ENCODE data around the gene FGF12. TPM values are rescaled to one million over a fixed set of nuclear protein-coding genes. Genes with fewer than 3 reads are reported as not detected.

The FGF12 gene
- total and polyA plus RNA-seq, 2 donors (not counting 1 experiment from before 2014, with no cell fraction given) = 0.17 TPM; not detected in 1

GRCh38 chr3:192710366-192710765, 17.0 kb downstream of the FGF12 start:
- no peak overlapping the region for H2AFZ ChIP-seq (ENCODE audit: low read length)

DNA sequence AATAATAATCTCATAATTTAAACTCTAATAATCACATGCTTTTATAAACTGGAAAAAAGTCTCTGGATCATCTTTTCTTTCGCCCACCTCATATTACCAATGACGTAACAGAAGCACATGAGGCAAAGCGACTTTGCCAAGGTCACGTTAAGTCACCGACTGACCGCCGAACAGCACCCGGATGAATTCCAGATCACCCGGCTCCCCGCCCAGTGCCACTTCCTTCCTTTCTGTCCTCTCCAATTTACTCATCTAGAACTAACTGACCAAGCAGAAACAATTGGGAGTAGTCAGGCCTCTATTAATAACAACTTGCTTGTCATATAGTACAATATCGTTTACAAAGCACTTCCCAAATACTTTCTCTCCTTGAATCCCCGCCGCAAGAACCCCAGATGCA, 21.1 kb downstream of the FGF12 start:
- Histone ChIP-seq H3K9ac (ENCODE audit: insufficient read depth, low read length) (no peak overlapping the region), H3K79me2 (ENCODE audit: control insufficient read depth, insufficient read depth, low read length) (no peaks in the 10 kb centered on the region), H2AFZ (ENCODE audit: low read length) (no peak overlapping the region), H4K20me1 (ENCODE audit: control insufficient read depth, extremely low read depth, insufficient read depth, low read length) (no peaks in the 10 kb centered on the region), H3K36me3 (ENCODE audit: control insufficient read depth, insufficient read depth, low read length) (no peaks in the 10 kb centered on the region), H3K4me3 (replicated peaks in 1 of 4; ENCODE audit: control extremely low read depth in 1 of 4, insufficient read depth in 1 of 4, low read depth in 3 of 4, low read length in 4 of 4) (no peak overlapping the region), H3K4me2 (ENCODE audit: extremely low read depth, insufficient read depth, low read length) (no peak overlapping the region), H3K4me1 (ENCODE audit: control insufficient read depth, extremely low read depth, insufficient read depth, low read length) (no peaks in the 10 kb centered on the region), H3K9me3 (ENCODE audit: control insufficient read depth, insufficient read depth, low read depth, low read length) (no peaks in the 10 kb centered on the region), H3K27ac (ENCODE audit: insufficient read depth, low read length) (no peak overlapping the region), H3K27me3 (ENCODE audit: control insufficient read depth, insufficient read depth, low read length) (no peaks in the 10 kb centered on the region)
- TF ChIP-seq CTCF (conservative IDR thresholded peaks at IDR 0.05 in 1 of 2, IDR thresholded peaks at IDR 0.05 in 1 of 2; ENCODE audit: low read depth in 1 of 2, low read length in 2 of 2) (no peak), EZH2 (IDR thresholded peaks at IDR 0.05; ENCODE audit: low read length, missing control alignments) (no peak)
- DNase-seq (ENCODE audit: low read depth in 2 of 2) = no peak

More at GRCh38 chr3:192710366-192710765, 17.0 kb downstream of the FGF12 start:
- no peaks in the 10 kb centered on the region for H3K79me2 ChIP-seq (ENCODE audit: control insufficient read depth, insufficient read depth, low read length)
- H3K4me1 ChIP-seq (ENCODE audit: control insufficient read depth, extremely low read depth, insufficient read depth, low read length) = no peaks in the 10 kb centered on the region
- no peak for DNase-seq (ENCODE audit: low read depth in 2 of 2)
- no peaks in the 10 kb centered on the region for H3K27me3 ChIP-seq (ENCODE audit: control insufficient read depth, insufficient read depth, low read length)
- no peaks in the 10 kb centered on the region for H3K36me3 ChIP-seq (ENCODE audit: control insufficient read depth, insufficient read depth, low read length)
- H3K9me3 ChIP-seq (ENCODE audit: control insufficient read depth, insufficient read depth, low read depth, low read length) = no peaks in the 10 kb centered on the region
- H3K4me2 ChIP-seq (ENCODE audit: extremely low read depth, insufficient read depth, low read length) = no peak overlapping the region
- TF ChIP-seq CTCF (conservative IDR thresholded peaks at IDR 0.05 in 1 of 2, IDR thresholded peaks at IDR 0.05 in 1 of 2; ENCODE audit: low read depth in 1 of 2, low read length in 2 of 2) = no peak
- no peak for TF ChIP-seq EZH2 (IDR thresholded peaks at IDR 0.05; ENCODE audit: low read length, missing control alignments)
- H4K20me1 ChIP-seq (ENCODE audit: control insufficient read depth, extremely low read depth, insufficient read depth, low read length) = no peaks in the 10 kb centered on the region
- H3K27ac ChIP-seq (ENCODE audit: insufficient read depth, low read length) = no peak overlapping the region
- no peak overlapping the region for H3K9ac ChIP-seq (ENCODE audit: insufficient read depth, low read length)
- no peak overlapping the region for H3K4me3 ChIP-seq (replicated peaks in 1 of 4; ENCODE audit: control extremely low read depth in 1 of 4, insufficient read depth in 1 of 4, low read depth in 3 of 4, low read length in 4 of 4)

- Histone ChIP-seq H3K79me2 (ENCODE audit: control insufficient read depth, insufficient read depth, low read length) (no peaks in the 10 kb centered on the region), H3K27me3 (ENCODE audit: control insufficient read depth, insufficient read depth, low read length) (no peaks in the 10 kb centered on the region), H3K27ac (ENCODE audit: insufficient read depth, low read length) (no peak overlapping the region), H2AFZ (ENCODE audit: low read length) (no peak overlapping the region), H3K9me3 (ENCODE audit: control insufficient read depth, insufficient read depth, low read depth, low read length) (no peaks in the 10 kb centered on the region), H3K4me1 (ENCODE audit: control insufficient read depth, extremely low read depth, insufficient read depth, low read length) (no peaks in the 10 kb centered on the region), H3K36me3 (ENCODE audit: control insufficient read depth, insufficient read depth, low read length) (no peaks in the 10 kb centered on the region), H3K9ac (ENCODE audit: insufficient read depth, low read length) (no peak overlapping the region), H3K4me3 (replicated peaks in 1 of 4; ENCODE audit: control extremely low read depth in 1 of 4, insufficient read depth in 1 of 4, low read depth in 3 of 4, low read length in 4 of 4) (no peak overlapping the region), H3K4me2 (ENCODE audit: extremely low read depth, insufficient read depth, low read length) (no peak overlapping the region), H4K20me1 (ENCODE audit: control insufficient read depth, extremely low read depth, insufficient read depth, low read length) (no peaks in the 10 kb centered on the region)
- no peak for DNase-seq (ENCODE audit: low read depth in 2 of 2)
- TF ChIP-seq EZH2 (IDR thresholded peaks at IDR 0.05; ENCODE audit: low read length, missing control alignments) = no peak
- no peak for TF ChIP-seq CTCF (conservative IDR thresholded peaks at IDR 0.05 in 1 of 2, IDR thresholded peaks at IDR 0.05 in 1 of 2; ENCODE audit: low read depth in 1 of 2, low read length in 2 of 2)
Observed at GRCh38 chr3:192700885-192701284, 26.5 kb downstream of the FGF12 start.
